Skeletal muscle satellite cell (primary cell): ENCODE results near the gene DTX3.

Experiments used
- H3K27me3 ChIP-seq: 2 replicates; pipeline ENCODE4 v1.7.0; 2013; ENCODE audit warnings: low read length; ENCODE audit not compliant: control insufficient read depth, insufficient read depth
- H3K36me3 ChIP-seq: 2 replicates; pipeline ENCODE4 v1.7.0; 2013; ENCODE audit warnings: mild to moderate bottlenecking, control low read depth, low read length; ENCODE audit not compliant: insufficient read depth
- H3K4me1 ChIP-seq: 2 replicates; pipeline ENCODE4 v1.7.0; 2013; ENCODE audit warnings: low read length; ENCODE audit not compliant: control insufficient read depth, insufficient read depth
- H3K4me2 ChIP-seq: 2 replicates; pipeline ENCODE4 v1.7.0; 2013; ENCODE audit warnings: mild to moderate bottlenecking, low read length
- H3K4me3 ChIP-seq: 2 replicates; pipeline ENCODE4 v1.7.0; 2013; ENCODE audit warnings: low read length
- H3K9ac ChIP-seq: 2 replicates; pipeline ENCODE4 v1.7.0; 2013; ENCODE audit warnings: mild to moderate bottlenecking, low read depth, low read length, moderate library complexity
- H3K9me3 ChIP-seq: replicated peaks from 2 replicates; pipeline ENCODE4 v1.7.0; 2013; ENCODE audit warnings: mild to moderate bottlenecking, control low read depth, low read length

Gene DTX3

DNA sequence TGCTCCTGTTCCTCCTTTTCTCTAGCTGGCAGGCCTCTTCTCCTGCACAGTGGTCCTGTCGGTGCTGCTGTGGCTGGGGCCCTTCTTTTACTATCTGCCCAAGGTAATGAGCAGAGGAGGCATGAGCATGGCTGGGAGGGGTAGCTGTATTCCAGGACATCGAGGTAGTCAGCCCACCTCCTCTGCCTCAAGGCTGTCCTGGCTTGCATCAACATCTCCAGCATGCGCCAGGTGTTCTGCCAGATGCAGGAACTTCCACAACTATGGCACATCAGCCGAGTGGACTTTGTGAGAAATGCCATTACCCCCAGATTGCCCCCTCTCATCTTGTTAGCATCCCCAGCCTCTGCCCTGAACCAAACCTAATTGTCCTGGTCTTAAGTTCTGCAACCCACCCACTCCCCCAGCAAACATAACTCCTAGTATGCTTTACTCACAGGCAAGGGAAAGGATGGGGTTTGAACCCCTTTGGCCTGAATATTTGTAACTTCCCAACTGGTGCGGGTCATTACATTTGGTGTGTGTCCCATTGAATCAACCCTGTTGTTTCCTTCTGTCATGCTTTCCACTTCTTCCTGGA, 19.3 kb downstream of the DTX3 start:
- Histone ChIP-seq H3K36me3 (no peaks in the 10 kb centered on the region), H3K9ac (no peak overlapping the region), H3K4me2 (no peak overlapping the region), H3K9me3 (no peaks in the 10 kb centered on the region), H3K4me1 (peaks cover 9% of the 10 kb centered on the region), H3K27me3 (peaks cover 93% of the 10 kb centered on the region), H3K4me3 (no peak overlapping the region)

GRCh38 chr12:57624441-57625220, 20.0 kb downstream of the DTX3 start:
- Histone ChIP-seq H3K36me3 (no peaks in the 10 kb centered on the region), H3K4me3 (no peak overlapping the region), H3K9me3 (no peaks in the 10 kb centered on the region), H3K4me2 (no peak overlapping the region), H3K27me3 (peaks cover 85% of the 10 kb centered on the region), H3K4me1 (peaks cover 9% of the 10 kb centered on the region), H3K9ac (no peak overlapping the region)

GRCh38 chr12:57625261-57626032, 20.8 kb downstream of the DTX3 start:
- no peak overlapping the region for H3K4me2 ChIP-seq
- H3K4me1 ChIP-seq = peaks cover 9% of the 10 kb centered on the region
- H3K4me3 ChIP-seq = no peak overlapping the region
- no peaks in the 10 kb centered on the region for H3K36me3 ChIP-seq
- H3K9me3 ChIP-seq = no peaks in the 10 kb centered on the region
- peaks cover 81% of the 10 kb centered on the region for H3K27me3 ChIP-seq
- no peak overlapping the region for H3K9ac ChIP-seq

- peaks cover 75% of the 10 kb centered on the region for H3K27me3 ChIP-seq
- H3K36me3 ChIP-seq = no peaks in the 10 kb centered on the region
- no peak overlapping the region for H3K9ac ChIP-seq
- no peak overlapping the region for H3K4me3 ChIP-seq
- H3K4me2 ChIP-seq = no peak overlapping the region
- H3K4me1 ChIP-seq = peaks cover 4% of the 10 kb centered on the region
- no peaks in the 10 kb centered on the region for H3K9me3 ChIP-seq
Observed at GRCh38 chr12:57626111-57626920, 21.7 kb downstream of the DTX3 start.

DNA sequence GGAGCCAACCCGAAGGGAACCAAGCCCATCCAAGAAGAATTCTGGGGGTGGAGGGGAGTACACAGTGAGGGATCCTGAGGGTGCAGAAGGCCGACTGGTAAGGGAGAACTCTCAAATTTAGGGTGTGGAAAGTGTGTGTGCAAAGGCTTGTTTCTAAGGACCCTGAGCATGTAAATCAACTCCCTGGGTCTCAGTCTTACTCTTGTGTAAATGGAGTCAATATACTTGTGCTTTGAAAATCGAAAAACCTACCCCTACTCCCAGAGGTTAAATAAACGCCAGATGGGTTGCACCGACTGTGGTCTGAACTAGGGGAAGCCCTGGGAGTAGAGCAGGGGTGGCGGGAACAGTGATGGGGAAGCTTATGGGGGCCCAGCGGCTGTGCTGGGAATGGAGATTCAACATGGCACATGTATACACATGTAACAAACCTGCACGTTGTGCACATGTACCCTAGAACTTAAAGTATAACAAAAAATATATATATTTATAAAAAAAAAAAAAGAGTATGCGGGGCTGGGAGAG, 22.4 kb downstream of the DTX3 start:
- Histone ChIP-seq H3K4me1 (no peaks in the 10 kb centered on the region), H3K36me3 (no peaks in the 10 kb centered on the region), H3K27me3 (peaks cover 75% of the 10 kb centered on the region), H3K4me3 (no peak overlapping the region), H3K9me3 (no peaks in the 10 kb centered on the region), H3K9ac (no peak overlapping the region), H3K4me2 (no peak overlapping the region)

- H3K4me1 ChIP-seq = peaks cover 4% of the 10 kb centered on the region
- no peak overlapping the region for H3K9ac ChIP-seq
- H3K36me3 ChIP-seq = no peaks in the 10 kb centered on the region
- no peak overlapping the region for H3K4me2 ChIP-seq
- no peaks in the 10 kb centered on the region for H3K9me3 ChIP-seq
- H3K27me3 ChIP-seq = peaks cover 72% of the 10 kb centered on the region
- no peak overlapping the region for H3K4me3 ChIP-seq
Observed at GRCh38 chr12:57627501-57628279, 23.1 kb downstream of the DTX3 start.

GRCh38 chr12:57628280-57629191, 23.9 kb downstream of the DTX3 start:
- peaks cover 68% of the 10 kb centered on the region for H3K27me3 ChIP-seq
- no peak overlapping the region for H3K9ac ChIP-seq
- H3K4me3 ChIP-seq = no peak overlapping the region
- H3K4me1 ChIP-seq = peaks cover 9% of the 10 kb centered on the region
- H3K9me3 ChIP-seq = no peaks in the 10 kb centered on the region
- H3K4me2 ChIP-seq = no peak overlapping the region
- no peaks in the 10 kb centered on the region for H3K36me3 ChIP-seq

DNA sequence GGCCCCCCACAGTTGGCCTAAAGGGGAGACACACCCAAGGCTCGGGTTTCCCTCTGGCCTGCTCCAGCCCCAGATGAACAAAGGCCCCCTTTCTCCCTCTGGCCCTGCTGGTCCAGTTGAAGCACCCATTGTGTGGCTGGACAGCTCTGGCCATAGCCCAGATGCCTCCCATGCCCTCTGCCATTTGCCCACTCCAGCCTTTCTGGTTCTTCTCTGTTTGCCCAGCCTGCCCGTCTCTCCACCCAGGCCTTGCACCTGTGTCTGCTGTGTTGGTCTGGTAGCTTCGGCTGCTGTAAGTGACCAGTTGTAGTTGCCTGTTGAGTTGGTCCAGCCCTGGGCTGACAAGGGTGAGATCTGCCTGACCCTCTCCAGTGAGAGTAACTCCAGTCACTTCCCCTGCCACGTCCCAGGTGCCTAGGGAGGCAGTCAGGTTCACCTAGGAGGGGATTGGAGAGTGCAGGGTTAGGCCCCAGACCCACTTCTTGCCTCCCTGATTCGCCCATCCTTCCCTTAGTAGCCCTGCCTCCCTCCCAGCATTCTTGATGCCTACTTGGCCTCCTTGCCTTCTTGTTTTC, 25.4 kb downstream of the DTX3 start:
- Histone ChIP-seq H3K4me1 (peaks cover 9% of the 10 kb centered on the region), H3K9me3 (no peaks in the 10 kb centered on the region), H3K9ac (no peak overlapping the region), H3K36me3 (no peaks in the 10 kb centered on the region), H3K27me3 (peaks cover 54% of the 10 kb centered on the region), H3K4me3 (no peak overlapping the region), H3K4me2 (no peak overlapping the region)

- H3K36me3 ChIP-seq = no peaks in the 10 kb centered on the region
- peaks cover 45% of the 10 kb centered on the region for H3K27me3 ChIP-seq
- no peaks in the 10 kb centered on the region for H3K9me3 ChIP-seq
- no peak overlapping the region for H3K4me2 ChIP-seq
- H3K9ac ChIP-seq = no peak overlapping the region
- H3K4me1 ChIP-seq = peaks cover 9% of the 10 kb centered on the region
- H3K4me3 ChIP-seq = no peak overlapping the region
Observed at GRCh38 chr12:57630891-57631433, 26.3 kb downstream of the DTX3 start.
